Testis (tissue), 2 donors: ENCODE measurements around the gene WDR27.

Experiments
- POLR2A ChIP-seq: fragments of 450-650 bp; IDR thresholded peaks from one replicate; pipeline ENCODE4 v1.6.1; 2017; ENCODE audit warnings: antibody characterized with exemption, mild to moderate bottlenecking, moderate library complexity
- TF ChIP-seq, protein P1 (sequence below), 3 experiments: fragments of 450-650 bp in 2 of 3; fragments of 200-600 bp in 1 of 3; sonication (generic) in 1 of 3; IDR thresholded peaks; one replicate each; pipeline ENCODE4 v1.5.1; 2016 to 2019; ENCODE audit warnings: antibody characterized with exemption in 3 of 3, mild to moderate bottlenecking in 2 of 3, moderate library complexity in 1 of 3

DNA sequence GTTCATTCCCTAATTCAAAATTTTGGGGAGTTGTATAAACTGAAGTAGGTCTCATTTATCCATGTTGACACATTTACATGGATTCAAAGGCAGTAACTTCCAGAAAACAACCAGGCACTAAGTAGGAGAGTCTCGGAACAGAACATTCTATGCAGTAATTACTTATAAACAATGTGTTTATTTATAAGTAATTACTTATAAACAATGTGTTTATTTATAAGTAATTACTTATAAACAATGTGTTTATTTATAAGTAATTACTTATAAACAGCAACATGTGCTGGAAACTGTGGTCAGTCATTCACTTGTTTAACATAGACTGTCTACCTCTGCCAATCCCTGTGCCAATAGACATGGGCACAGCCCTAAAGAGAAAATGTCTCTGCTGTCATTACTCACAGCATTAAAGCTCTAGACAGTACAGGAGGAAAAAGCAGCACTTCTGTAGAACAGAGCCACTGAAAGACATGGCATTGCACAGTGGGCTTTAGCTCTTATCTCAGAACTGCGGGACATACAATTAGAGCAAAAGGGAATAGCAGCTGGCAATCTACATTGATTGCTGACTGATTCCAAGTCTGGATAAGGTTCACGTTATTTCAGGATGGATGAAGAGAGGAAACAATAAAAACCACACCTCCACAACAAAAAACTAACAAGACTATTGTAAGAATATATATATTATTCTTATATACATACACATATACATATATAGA lies 188.2 kb downstream of the WDR27 start:
- TF ChIP-seq, protein P1, sequence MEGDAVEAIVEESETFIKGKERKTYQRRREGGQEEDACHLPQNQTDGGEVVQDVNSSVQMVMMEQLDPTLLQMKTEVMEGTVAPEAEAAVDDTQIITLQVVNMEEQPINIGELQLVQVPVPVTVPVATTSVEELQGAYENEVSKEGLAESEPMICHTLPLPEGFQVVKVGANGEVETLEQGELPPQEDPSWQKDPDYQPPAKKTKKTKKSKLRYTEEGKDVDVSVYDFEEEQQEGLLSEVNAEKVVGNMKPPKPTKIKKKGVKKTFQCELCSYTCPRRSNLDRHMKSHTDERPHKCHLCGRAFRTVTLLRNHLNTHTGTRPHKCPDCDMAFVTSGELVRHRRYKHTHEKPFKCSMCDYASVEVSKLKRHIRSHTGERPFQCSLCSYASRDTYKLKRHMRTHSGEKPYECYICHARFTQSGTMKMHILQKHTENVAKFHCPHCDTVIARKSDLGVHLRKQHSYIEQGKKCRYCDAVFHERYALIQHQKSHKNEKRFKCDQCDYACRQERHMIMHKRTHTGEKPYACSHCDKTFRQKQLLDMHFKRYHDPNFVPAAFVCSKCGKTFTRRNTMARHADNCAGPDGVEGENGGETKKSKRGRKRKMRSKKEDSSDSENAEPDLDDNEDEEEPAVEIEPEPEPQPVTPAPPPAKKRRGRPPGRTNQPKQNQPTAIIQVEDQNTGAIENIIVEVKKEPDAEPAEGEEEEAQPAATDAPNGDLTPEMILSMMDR (IDR thresholded peaks at IDR 0.05) = no peak
- TF ChIP-seq POLR2A = no peak
